GM21619 (cell line): ENCODE measurements around the gene MED26.
"Not testable (repeated sequence)": the region's sequence is repeated elsewhere in the genome, so short reads cannot be mapped to it uniquely, and the experiment has no call there.

ENCODE experiments used
- ATAC-seq: cut with Tn5 transposase; IDR thresholded peaks from one replicate; pipeline ENCODE4 v1.9.1; 2021; ENCODE audit not compliant: unreplicated experiment

MED26 gene, protein sequence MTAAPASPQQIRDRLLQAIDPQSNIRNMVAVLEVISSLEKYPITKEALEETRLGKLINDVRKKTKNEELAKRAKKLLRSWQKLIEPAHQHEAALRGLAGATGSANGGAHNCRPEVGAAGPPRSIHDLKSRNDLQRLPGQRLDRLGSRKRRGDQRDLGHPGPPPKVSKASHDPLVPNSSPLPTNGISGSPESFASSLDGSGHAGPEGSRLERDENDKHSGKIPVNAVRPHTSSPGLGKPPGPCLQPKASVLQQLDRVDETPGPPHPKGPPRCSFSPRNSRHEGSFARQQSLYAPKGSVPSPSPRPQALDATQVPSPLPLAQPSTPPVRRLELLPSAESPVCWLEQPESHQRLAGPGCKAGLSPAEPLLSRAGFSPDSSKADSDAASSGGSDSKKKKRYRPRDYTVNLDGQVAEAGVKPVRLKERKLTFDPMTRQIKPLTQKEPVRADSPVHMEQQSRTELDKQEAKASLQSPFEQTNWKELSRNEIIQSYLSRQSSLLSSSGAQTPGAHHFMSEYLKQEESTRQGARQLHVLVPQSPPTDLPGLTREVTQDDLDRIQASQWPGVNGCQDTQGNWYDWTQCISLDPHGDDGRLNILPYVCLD

DNA sequence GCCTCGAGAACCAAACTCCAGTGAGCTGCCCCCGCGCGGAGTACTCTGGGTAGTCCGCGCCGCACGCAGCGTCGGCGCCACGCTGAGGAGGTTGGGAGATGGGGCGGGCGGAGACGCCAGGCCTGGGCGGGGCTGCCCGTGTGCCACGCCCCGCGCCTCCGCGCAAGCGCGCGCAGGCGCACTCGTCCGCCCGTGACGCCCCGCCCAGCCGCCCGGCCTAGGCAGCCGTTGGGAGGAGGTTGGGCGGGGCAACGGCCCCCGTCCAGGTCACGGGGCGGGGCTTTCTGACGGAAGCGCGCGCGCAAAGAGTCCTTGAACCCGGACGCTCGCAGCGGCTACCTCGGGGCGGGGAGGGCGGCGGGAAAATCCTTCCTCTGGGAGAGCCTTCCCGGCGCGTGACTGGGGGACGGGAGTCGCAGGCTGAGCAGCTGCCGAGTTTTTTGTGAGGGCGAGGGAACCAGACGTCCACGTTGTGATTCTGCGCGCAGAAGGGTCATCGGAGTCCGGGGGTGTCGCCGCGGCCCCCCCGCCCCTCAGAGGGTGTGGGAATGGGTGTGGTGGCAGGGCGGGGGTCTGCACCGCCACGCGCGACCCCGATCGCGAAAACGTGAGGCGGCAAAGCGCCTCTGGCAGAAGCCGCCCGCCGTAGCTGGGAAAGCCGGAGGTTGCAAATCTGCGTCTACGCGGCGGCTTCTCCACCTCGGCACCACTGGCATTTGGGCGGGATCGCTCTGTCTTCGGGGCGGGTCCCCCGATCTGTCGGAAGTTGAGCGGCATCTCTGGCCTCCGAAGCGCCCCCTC is at the start of gene MED26:
MED26 (minus strand) TSS at position 22 of the 801 bp plus-strand sequence. CDS start 261 bp downstream, outside the sequence.
- peak; percentile 67 for ATAC-seq

DNA sequence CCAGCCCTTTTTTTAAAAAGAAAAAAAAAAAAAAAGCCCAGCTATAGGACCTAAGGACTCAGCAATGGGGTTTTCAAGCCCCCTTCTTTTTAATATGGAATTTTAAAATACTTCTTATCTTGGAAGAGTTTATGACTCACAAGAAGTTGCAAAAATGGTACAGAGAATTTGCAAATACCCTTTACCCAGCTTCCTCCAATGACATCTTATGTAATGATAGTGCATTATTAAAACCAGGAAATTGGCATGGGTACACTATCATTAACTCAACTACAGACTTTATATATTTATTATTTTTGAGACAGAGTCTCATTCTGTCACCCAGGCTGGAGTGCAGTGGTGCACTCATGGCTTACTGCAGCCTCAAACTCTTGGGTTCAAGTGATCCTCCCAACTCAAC is 49.1 kb upstream of the MED26 start:
- ATAC-seq: no peak

DNA sequence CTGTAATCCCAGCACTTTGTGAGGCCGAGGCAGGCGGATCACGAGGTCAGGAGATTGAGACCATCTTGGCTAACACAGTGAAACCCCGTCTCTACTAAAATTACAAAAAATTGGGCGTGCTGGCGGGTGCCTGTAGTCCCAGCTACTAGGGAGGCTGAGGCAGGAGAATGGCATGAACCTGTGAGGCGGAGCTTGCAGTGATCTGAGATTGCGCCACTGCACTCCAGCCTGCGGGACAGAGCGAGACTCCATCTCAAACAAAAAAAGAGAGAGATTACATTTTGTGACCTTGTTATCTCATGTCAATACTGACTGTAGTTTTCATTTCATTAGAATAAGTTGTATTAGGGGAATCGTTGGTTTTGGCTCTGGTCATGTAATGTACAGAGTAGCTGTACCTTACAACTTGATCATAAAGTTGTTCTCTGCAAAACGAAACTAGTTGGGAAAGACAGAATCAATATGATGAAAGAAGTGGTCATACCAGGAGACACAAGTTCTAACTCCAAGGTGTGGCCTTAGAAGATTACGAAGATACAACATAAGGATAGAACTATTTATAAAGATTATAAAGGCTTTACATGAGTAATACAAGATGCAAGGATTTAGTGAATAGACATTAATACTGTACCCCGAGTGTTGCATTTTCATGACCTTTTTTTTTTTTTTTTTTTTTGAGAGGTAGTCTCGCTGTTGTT is 48.2 kb upstream of the MED26 start:
- ATAC-seq: no peak

DNA sequence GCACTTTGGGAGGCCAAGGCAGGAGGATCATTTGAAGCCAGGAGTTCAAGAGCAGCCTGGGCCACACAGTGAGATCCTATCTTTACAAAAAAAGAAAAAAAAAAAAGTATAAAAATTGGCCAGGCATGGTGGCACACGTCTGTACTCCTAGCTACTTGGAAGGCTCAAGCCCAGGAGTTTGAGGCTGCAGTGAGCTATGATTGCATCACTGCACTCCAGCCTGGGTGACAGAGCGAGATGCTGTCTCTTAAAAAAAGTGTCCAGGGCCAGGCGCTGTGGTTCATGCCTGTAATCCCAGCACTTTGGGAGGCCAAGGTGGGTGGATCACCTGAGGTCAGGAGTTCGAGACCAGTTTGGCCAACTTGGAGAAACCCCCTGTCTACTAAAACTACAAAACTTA is 45.8 kb upstream of the MED26 start:
- ATAC-seq: not testable (repeated sequence)

DNA sequence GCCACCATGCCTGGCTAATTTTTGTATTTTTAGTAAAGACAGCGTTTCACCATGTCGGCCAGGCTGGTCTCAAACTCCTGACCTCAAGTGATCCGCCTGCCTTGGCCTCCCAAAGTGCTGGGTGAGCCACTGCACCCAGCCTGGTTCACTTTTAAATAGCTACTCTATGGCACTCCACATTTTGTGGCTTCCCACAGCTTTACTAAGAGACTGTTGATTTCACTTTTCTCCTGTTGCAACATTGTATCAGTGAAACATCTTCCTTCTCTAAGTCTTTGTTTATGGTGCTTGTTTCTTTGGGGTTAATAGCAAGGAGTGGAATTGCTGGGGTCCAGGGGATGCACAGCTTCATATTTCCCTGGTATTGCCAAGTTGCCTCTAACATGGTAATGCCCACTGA is 45.2 kb upstream of the MED26 start:
- no peak for ATAC-seq

DNA sequence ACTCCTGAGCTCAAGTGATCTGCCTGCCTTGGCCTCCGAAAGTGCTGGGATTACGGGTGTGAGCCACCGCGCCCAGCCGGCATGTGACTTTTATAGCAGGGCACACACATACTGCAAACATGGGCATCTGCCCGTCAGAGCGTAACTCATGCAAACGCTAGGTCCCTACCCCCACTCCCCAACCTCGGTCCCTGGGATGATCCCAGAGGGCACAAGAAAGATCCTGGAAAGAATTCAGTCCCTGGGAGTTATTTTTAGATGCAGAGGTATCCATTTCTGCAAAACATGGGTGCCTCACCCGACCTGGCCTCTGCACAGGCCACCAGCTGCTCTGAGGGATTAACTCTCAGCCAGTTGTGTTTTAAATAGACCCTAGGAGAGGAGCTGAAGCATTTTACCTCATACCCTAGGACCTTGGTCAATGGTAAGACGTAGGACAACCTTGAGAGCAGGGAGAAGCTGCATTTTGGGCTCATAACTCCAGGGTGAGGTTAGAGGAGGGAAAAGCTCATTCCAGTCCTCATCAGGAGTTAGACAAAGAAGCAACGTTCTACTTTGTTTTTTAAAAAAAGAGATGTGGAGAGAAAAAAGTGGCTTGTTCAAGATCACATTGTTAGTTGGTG is 43.8 kb upstream of the MED26 start:
- ATAC-seq: no peak

DNA sequence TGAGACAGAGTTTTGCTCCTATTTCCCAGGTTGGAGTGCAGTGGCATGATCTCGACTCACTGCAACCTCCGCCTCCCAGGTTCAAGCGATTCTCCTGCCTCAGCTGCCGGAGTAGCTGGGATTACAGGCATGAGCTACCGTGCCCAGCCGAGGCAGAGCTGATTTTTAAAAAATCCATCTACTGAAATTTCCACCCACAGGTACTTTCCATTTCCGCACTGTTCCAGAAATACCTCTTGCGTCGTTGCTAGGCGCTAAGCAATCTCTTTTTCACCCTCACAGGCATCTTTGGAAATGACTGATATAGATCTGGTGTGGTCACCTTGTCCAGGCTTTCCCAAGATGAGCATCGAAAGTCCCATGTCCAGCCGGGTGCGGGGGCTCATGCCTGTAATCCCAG is 42.3 kb upstream of the MED26 start:
- no peak for ATAC-seq

DNA sequence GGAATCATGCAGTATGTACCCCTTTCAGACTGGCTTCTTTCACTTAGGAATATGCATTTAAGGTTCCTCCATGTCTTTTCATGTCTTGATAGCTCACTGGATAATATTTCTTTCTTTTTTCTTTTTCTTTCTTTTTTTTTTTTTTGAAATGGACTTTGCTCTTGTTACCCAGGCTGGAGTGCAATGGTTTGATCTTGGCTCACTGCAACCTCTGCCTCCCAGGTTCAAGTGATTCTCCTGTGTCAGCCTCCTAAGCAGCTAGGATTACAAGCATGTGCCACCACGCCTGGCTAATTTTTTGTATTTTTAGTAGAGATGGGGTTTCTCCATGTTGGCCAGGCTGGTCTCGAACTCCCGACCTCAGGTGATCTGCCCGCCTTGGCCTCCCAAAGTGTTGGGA is 40.7 kb upstream of the MED26 start:
- ATAC-seq: not testable (repeated sequence)

DNA sequence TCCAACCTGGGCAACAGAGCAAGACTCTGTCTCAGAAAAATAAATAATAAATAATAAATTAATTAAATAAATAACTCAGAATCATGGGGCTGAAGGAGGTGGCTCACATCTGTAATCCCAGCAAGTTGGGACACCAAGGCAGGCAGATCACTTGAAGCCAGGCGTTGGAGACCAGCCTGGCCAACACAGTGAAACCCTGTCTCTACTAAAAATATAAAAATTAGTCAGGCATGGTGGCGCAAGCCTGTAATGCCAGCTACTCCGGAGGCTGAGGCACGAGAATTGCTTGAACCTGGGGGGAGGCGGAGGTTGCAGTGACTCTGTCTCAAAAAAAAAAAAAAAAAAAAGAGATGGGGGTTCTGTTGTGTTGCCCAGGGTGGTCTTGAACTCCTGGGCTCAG is 40.2 kb upstream of the MED26 start:
- no peak for ATAC-seq

DNA sequence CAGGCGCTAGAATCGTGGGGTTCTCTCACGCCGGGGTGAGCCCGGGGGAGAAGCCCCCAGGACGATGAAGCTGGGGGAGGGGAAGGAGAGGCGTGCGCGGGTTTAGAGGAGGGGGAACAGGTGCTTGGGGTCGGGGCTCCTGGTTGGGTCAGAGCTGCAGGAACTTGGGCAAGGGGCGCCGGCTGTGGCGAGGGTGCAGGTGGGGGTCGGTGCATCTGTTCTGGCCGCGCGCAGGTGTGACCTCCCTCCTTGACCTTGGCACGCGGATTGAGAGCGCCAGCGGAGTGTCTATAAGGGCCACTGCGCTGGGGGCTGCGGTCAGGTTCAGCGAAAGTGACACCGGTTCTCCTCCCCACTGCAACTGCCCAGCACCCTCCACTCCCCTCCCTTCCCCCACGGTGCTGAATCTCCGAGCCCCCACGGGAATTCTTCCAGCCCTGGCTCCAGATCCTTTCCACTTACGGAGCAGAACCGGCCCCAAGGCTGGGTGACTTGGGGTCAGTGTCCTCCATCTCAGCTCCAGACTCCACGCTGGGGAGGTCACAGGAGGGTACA is 33.6 kb upstream of the MED26 start:
- ATAC-seq: no peak

DNA sequence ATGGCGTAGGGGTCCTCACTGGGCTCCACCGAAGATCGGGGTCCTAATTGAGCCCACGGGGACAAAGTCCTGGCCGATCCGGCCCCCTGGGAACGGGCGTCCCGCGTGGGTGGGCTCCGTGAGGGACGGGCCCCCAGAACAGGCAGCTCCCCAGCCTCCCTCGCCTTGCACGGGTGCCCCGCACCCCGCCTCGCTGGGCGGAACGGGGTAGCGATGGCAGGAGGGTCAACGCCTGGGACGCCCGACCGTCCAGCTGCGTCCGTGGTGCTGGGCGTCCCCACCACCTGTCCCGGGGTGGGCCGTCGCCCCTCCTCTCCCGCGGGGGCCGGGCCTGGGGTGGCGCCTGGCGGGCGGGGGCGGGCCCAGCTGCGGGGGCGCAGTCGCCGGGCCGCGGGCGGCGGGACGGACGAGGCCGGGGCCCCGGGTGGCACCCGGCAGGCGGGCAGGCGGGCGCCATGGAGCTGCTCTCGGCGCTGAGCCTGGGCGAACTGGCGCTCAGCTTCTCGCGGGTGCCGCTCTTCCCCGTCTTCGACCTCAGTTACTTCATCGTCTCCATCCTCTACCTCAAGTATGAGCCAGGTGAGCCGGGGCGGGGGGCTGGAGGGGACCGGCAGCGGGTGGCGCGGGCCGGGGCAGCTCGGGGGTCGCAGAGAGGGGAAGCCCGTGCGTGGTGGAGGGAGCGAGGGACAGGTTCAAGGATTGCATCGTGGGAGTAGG is 32.9 kb upstream of the MED26 start, which contains the start of gene TMEM38A:
TMEM38A (plus strand) TSS at position 377 of the 717 bp plus-strand sequence; CDS start at position 456, 79 bp downstream.
- ATAC-seq: peak; percentile 25

DNA sequence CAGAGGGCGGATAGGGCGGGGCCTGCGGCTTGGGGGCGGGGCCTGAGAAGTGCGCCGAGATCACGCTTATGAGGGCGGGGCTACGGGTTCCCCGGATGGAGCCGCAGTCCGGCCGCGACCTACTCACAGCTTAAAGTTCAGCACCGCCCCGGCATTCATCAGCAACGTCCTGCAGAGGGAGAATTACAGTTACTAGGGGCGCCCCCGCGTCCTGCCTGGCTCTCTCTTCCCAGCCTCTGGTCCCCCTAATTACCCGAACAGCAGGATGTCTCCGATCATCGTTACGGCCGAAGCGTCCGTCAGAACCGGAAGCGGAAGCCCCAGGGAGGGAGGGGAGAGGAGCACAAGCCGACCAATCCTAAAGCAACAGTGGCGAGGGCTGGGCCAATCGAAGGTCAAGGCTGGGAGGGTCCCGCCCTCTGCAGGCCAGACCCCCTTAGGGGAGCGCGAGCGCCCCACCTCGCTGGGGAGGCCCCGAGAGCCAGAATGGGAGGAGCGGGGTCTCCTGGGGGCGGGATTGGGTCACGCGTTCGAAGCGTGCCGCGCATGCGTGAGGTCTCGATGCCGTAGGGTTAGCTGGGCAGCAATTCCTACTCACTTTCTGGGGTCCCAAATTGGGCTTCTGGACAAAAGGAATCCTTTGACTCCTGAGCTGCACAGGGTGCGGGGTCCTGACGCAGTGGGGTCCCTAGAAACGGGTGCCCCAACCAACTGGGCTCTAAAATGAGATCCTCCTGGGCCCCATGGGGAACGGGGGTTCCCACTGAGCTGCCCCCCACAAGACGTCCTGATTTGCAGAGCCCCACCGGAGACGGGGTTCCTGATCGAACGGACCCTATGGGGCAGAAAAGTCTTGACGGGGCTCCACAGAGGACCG is 32.1 kb upstream of the MED26 start, which contains the start of gene SMIM7:
SMIM7 (minus strand) TSS at position 313 of the 877 bp plus-strand sequence; CDS start at position 279, 34 bp downstream.
- ATAC-seq: peak; percentile 82

DNA sequence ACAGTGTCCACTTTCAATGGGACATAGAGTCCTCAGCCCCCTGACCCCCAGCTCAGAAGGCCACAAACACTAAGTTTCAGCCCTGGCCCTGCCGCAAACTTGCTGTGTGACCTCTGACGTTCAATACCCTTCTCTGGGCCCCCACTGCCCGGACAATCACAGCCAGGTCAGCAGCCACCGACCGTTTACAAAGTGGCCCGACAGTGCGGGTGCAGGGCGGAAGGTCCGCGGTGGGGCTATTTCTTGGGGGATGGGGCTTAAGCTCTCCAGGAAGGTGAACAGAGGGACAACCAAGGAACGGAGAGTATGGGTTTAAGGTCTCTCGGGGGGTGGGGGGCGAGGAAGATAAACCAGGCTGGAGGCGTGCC is 31.4 kb upstream of the MED26 start:
- ATAC-seq: no peak

DNA sequence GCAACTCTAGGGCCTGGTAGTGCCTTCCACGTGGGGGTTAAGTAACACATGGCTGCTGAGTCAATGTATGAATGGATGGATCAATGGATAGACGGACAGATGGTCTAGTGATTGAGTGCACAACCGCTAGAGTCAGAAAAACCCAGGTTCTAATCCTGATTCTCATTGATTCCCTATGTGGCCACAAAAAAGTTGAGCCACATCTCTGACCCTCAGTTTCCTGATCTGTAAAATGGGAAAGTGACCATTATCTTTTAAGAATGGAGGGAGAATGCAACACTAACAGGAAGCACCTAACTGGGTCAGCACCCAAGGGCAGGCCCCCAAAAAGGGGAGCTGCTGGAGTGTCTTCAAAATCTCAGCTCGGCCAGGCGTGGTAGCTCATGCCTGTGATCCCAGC is 29.4 kb upstream of the MED26 start:
- no peak for ATAC-seq

DNA sequence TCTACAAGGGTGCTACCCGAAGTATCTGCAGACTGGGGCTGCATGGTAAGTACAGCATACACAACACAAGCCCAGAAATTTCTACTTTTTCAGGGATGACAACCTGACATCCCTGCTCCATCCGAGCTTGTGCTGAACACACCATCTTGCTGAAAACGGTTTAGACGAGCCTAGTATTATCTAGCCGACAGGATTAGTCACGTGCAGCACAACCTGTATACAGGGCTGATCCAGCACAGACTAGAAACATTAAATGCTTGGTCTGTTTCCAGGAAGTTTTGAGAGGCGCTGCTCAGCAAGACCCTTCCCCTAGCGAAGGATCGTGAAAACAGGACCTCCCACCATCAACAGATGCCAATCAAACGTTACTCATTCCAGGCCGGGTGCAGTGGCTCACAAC is 27.7 kb upstream of the MED26 start:
- ATAC-seq: no peak

DNA sequence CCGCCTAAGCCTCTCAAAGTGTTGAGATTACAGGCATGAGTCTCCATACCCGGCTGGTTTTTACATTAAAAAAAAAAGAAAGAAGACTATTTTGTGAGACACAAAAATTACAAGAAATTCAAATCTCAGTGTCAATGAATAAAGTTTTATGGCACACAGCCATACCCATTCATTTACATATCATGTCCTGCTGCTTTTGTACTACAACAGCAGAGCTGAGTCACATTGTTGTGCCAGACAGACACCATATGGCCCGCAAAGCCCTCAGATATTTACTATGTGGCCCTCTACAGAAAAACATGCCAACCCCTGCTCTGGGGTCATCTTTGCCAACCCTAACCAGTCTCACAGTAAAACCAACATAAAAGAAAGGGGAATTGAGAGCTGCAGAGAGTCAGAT is 26.6 kb upstream of the MED26 start:
- no peak for ATAC-seq

DNA sequence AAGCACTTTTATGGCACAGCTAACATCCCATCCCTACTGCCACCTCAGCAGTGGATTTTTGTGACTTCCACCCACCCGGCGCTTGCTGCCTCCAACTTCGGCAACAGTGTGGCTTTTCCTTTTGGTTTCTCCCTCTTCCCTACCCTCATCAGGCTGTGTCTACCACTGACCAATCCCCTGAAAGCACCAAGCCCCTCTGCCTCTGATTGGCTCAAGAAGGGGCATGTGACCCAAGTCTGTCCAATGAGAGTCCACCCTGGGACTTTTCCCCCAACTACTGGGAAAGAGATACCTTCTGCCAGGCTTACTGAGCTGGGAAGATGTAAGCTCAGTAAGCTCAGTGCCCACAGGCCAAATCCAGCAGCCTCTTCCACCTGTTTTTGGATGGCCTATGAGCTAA is 26.1 kb upstream of the MED26 start:
- ATAC-seq: no peak

DNA sequence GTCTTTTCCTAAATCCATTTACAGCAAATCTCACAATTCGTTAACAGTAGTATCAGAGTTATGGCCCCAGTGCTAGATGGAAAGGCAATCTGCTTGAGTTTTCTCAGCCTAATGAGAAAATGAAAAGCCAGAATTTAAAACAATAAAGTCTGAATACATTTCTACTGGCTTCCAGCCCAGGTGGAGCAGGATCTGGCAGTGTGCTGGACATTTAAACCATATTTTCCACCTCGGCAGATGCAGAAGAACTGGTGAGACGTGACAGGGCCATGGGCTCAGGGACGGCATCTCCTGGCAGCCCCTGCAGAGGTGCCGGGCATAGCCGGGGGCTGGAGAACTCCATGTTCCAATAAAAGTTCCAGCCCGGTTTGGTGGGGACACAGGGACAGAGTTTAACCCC is 24.9 kb upstream of the MED26 start:
- no peak for ATAC-seq
